K562 (cell line): ENCODE data around the gene NEIL1. TPM values are rescaled to one million over a fixed set of nuclear protein-coding genes. Genes with fewer than 3 reads are reported as not detected.
A peak's percentile ranks its signal among the peaks of the same experiment; 100 is the strongest.

Experiments used
- ADNP ChIP-seq: fragments of 200-800 bp; sonication (Bioruptor generic); IDR thresholded peaks from 2 replicates; pipeline ENCODE4 v1.6.1; 2016; ENCODE audit warnings: missing genetic modification characterization, missing compliant biosample characterization
- ARID1B ChIP-seq: fragments of 450-650 bp; IDR thresholded peaks from 2 replicates; pipeline ENCODE4 v1.6.1; 2016; ENCODE audit warnings: antibody characterized with exemption, mild to moderate bottlenecking, inconsistent platforms
- C11orf30 ChIP-seq: fragments of 450-650 bp; IDR thresholded peaks from 2 replicates; pipeline ENCODE4 v1.6.1; 2016; ENCODE audit warnings: low read depth, mild to moderate bottlenecking
- DIDO1 ChIP-seq: fragments of 450-650 bp; IDR thresholded peaks from 2 replicates; pipeline ENCODE4 v1.6.1; 2016; ENCODE audit warnings: low read depth, missing biosample characterization, missing genetic modification characterization
- EGR1 ChIP-seq: fragments of 450-650 bp; conservative IDR thresholded peaks from 2 replicates; pipeline ENCODE4 v1.6.1; 2017; ENCODE audit warnings: mild to moderate bottlenecking
- HDGF ChIP-seq: fragments of 450-650 bp; IDR thresholded peaks from 2 replicates; pipeline ENCODE4 v1.6.1; 2016
- HMG20B ChIP-seq: fragments of 250-450 bp; sonication (Bioruptor Pico); IDR thresholded peaks from 2 replicates; pipeline ENCODE4 v1.5.0; 2021; ENCODE audit warnings: mild to moderate bottlenecking
- IFI16 ChIP-seq: fragments of 250-450 bp; sonication (Bioruptor Pico); IDR thresholded peaks from 2 replicates; pipeline ENCODE4 v2.1.2; 2022; ENCODE audit warnings: mild to moderate bottlenecking, inconsistent platforms
- KAT8 ChIP-seq: fragments of 450-650 bp; IDR thresholded peaks from 2 replicates; pipeline ENCODE4 v1.6.1; 2016; ENCODE audit warnings: low read depth, mild to moderate bottlenecking
- MEIS2 ChIP-seq: fragments of 450-650 bp; IDR thresholded peaks from 2 replicates; pipeline ENCODE4 v1.6.1; 2014; ENCODE audit warnings: mild to moderate bottlenecking; ENCODE audit not compliant: partially characterized antibody
- NFATC3 ChIP-seq: fragments of 450-650 bp; IDR thresholded peaks from 2 replicates; pipeline ENCODE4 v1.6.1; 2017; ENCODE audit warnings: mild to moderate bottlenecking
- NR2C1 ChIP-seq, 2 experiments: fragments of 450-650 bp; IDR thresholded peaks; 2 replicates each; pipeline ENCODE4 v1.6.1; 2017; ENCODE audit warnings: mild to moderate bottlenecking in 2 of 2, antibody characterized with exemption in 1 of 2, inconsistent platforms in 1 of 2, missing compliant biosample characterization in 1 of 2, missing genetic modification characterization in 1 of 2
- SP1 ChIP-seq: sonication (generic); formaldehyde crosslinking; IDR thresholded peaks from 2 replicates; pipeline ENCODE4 v1.8.1; 2022; ENCODE audit warnings: mild to moderate bottlenecking, missing genetic modification reagents
- SRF ChIP-seq, 2 experiments: fragments of 250-450, 450-650 bp in 1 of 2; sonication (Bioruptor Pico) in 1 of 2; sonication (generic) in 1 of 2; formaldehyde crosslinking; IDR thresholded peaks; 2 replicates each; pipeline versions ENCODE4 v1.5.0 to v1.5.1; 2020 to 2022; ENCODE audit warnings: mild to moderate bottlenecking in 1 of 2, missing genetic modification reagents in 1 of 2
- ZNF75A ChIP-seq: fragments of 450-650 bp; formaldehyde crosslinking; IDR thresholded peaks from 2 replicates; pipeline ENCODE4 v1.4.0; 2020; ENCODE audit warnings: mild to moderate bottlenecking
- polyA plus RNA-seq, 8 experiments: library from polyadenylated mRNA; depleted of rRNA in 4 of 8; stranded (reverse) in 5 of 8; unstranded in 3 of 8; fragments of >200 nt; fragmentation: Nextera tagmentation in 2 of 8; fragmentation: Illumina TruSeq in 1 of 8; extraction: Ambion mirVana in 2 of 8; extraction: Trizol in 1 of 8; gene quantifications; 2 replicates each; pipeline versions ENCODE4 v1.2.1 to v1.2.3, GENCODE V29; 2011 to 2014; ENCODE audit warnings: inconsistent platforms in 1 of 8, missing spikeins in 1 of 8
- total RNA-seq, 7 experiments: library from RNA; depleted of rRNA in 6 of 7; stranded (reverse); fragments of >200 nt in 6 of 7; fragmentation: Illumina TruSeq in 2 of 7; extraction: Trizol in 2 of 7; gene quantifications; 2 replicates each; pipeline versions ENCODE4 v1.2.1 to v1.2.3, GENCODE V29; 2011 to 2021; ENCODE audit warnings: low replicate concordance in 1 of 7
- TF ChIP-seq, protein P1 (sequence below): sonication (generic); formaldehyde crosslinking; IDR thresholded peaks from 2 replicates; pipeline ENCODE4 v1.8.0; 2023; ENCODE audit warnings: missing genetic modification reagents, mild to moderate bottlenecking, borderline replicate concordance
- TF ChIP-seq, protein P2 (sequence below): fragments of 450-650 bp; IDR thresholded peaks from 2 replicates; pipeline ENCODE4 v1.7.1; 2018; ENCODE audit warnings: mild to moderate bottlenecking, low read depth; ENCODE audit not compliant: partially characterized antibody
- TF ChIP-seq, protein P3 (sequence below), 2 experiments: fragments of 450-650 bp; conservative IDR thresholded peaks; 2 replicates each; pipeline ENCODE4 v1.6.1; 2017; ENCODE audit warnings: mild to moderate bottlenecking in 2 of 2, moderate library complexity in 2 of 2

NEIL1 gene
- total and polyA plus RNA-seq, 9 of the 15 experiments (the other 6 are each of a cell fraction or from before 2014, with no cell fraction given) = 0.14 to 4.3 (median 2.4) TPM

DNA sequence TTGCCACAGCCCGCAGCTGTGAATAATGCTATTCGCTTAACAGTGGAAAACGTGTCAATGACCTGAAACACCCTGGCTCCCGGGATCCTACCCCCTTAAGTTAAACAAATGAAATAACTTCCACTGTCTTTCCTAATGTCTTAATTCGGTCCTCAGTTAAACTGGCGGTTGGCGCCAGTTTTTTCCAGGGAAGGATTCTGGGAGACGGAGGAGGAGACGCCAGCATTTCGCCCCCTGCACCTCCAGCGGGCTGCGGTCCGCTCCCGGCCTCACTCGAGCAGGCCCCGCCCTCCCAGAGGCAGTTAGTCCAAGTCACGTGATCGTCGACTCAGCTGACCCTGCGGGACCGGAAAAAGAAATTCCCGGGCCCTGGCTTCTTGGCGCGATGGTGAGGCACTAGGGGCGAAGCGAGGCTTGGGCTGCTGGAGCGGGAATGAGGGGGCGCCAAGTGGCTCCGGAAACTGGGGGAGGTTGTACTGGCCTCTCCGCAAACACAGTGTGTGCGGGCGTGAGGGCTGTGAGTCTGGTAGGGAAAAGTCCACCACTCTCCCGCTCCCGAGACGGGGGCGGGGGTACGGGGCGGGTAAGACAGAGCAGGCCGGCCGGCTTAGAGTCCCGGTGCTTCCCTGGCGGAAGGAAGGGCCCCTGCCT is 11.0 kb upstream of the NEIL1 start, which contains the start of gene COMMD4 (continued):
- TF ChIP-seq, protein P1, sequence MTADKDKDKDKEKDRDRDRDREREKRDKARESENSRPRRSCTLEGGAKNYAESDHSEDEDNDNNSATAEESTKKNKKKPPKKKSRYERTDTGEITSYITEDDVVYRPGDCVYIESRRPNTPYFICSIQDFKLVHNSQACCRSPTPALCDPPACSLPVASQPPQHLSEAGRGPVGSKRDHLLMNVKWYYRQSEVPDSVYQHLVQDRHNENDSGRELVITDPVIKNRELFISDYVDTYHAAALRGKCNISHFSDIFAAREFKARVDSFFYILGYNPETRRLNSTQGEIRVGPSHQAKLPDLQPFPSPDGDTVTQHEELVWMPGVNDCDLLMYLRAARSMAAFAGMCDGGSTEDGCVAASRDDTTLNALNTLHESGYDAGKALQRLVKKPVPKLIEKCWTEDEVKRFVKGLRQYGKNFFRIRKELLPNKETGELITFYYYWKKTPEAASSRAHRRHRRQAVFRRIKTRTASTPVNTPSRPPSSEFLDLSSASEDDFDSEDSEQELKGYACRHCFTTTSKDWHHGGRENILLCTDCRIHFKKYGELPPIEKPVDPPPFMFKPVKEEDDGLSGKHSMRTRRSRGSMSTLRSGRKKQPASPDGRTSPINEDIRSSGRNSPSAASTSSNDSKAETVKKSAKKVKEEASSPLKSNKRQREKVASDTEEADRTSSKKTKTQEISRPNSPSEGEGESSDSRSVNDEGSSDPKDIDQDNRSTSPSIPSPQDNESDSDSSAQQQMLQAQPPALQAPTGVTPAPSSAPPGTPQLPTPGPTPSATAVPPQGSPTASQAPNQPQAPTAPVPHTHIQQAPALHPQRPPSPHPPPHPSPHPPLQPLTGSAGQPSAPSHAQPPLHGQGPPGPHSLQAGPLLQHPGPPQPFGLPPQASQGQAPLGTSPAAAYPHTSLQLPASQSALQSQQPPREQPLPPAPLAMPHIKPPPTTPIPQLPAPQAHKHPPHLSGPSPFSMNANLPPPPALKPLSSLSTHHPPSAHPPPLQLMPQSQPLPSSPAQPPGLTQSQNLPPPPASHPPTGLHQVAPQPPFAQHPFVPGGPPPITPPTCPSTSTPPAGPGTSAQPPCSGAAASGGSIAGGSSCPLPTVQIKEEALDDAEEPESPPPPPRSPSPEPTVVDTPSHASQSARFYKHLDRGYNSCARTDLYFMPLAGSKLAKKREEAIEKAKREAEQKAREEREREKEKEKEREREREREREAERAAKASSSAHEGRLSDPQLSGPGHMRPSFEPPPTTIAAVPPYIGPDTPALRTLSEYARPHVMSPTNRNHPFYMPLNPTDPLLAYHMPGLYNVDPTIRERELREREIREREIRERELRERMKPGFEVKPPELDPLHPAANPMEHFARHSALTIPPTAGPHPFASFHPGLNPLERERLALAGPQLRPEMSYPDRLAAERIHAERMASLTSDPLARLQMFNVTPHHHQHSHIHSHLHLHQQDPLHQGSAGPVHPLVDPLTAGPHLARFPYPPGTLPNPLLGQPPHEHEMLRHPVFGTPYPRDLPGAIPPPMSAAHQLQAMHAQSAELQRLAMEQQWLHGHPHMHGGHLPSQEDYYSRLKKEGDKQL (CRISPR knock-in tag) = no peak
- TF ChIP-seq NR2C1 (IDR thresholded peaks at IDR 0.05) = peak; percentile 60
- no peak; the same call in 1 of the 2 replicates for TF ChIP-seq NR2C1 (tag; IDR thresholded peaks at IDR 0.05)
- TF ChIP-seq C11orf30 = peak; percentile 99
- no peak for TF ChIP-seq NFATC3
- TF ChIP-seq HMG20B (CRISPR knock-in tag) = no peak
- TF ChIP-seq, protein P2, sequence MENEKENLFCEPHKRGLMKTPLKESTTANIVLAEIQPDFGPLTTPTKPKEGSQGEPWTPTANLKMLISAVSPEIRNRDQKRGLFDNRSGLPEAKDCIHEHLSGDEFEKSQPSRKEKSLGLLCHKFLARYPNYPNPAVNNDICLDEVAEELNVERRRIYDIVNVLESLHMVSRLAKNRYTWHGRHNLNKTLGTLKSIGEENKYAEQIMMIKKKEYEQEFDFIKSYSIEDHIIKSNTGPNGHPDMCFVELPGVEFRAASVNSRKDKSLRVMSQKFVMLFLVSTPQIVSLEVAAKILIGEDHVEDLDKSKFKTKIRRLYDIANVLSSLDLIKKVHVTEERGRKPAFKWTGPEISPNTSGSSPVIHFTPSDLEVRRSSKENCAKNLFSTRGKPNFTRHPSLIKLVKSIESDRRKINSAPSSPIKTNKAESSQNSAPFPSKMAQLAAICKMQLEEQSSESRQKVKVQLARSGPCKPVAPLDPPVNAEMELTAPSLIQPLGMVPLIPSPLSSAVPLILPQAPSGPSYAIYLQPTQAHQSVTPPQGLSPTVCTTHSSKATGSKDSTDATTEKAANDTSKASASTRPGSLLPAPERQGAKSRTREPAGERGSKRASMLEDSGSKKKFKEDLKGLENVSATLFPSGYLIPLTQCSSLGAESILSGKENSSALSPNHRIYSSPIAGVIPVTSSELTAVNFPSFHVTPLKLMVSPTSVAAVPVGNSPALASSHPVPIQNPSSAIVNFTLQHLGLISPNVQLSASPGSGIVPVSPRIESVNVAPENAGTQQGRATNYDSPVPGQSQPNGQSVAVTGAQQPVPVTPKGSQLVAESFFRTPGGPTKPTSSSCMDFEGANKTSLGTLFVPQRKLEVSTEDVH = peak; percentile 83
- TF ChIP-seq SRF (CRISPR knock-in tag; IDR thresholded peaks at IDR 0.05) = peak in 1 of 2 experiments; percentile 53; a peak in 1 of 4 replicates
- TF ChIP-seq, protein P3, sequence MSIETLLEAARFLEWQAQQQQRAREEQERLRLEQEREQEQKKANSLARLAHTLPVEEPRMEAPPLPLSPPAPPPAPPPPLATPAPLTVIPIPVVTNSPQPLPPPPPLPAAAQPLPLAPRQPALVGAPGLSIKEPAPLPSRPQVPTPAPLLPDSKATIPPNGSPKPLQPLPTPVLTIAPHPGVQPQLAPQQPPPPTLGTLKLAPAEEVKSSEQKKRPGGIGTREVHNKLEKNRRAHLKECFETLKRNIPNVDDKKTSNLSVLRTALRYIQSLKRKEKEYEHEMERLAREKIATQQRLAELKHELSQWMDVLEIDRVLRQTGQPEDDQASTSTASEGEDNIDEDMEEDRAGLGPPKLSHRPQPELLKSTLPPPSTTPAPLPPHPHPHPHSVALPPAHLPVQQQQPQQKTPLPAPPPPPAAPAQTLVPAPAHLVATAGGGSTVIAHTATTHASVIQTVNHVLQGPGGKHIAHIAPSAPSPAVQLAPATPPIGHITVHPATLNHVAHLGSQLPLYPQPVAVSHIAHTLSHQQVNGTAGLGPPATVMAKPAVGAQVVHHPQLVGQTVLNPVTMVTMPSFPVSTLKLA (conservative IDR thresholded peaks at IDR 0.05) = peak; percentile 77 to 91
- TF ChIP-seq ARID1B = 0 out of 2 replicates have a peak, but pooled peaks have one; percentile 21
- TF ChIP-seq IFI16 (CRISPR knock-in tag) = no peak
- TF ChIP-seq DIDO1 (tag) = peak; percentile 75
- no peak for TF ChIP-seq MEIS2
- no peak for TF ChIP-seq HDGF
- peak; percentile 68; the same call in 1 of the 2 replicates for TF ChIP-seq KAT8
- TF ChIP-seq SP1 (CRISPR knock-in tag) = peak; percentile 54; the same call in 1 of the 2 replicates
- no peak for TF ChIP-seq ZNF75A (CRISPR knock-in tag)
- TF ChIP-seq EGR1 = peak; percentile 87
- no peak for TF ChIP-seq ADNP (tag)
